RWPE1 (cell line): ENCODE measurements around the gene GBF1.
A peak's percentile ranks its signal among the peaks of the same experiment; 100 is the strongest.

Source experiments
- CTCF ChIA-PET: fragments of 350-600 bp; sonication (Branson Sonifier 250); formaldehyde crosslinking; extraction: SDS; loops from one replicate; lab custom pipeline; 2021; lab: Yijun Ruan, JAX
- POLR2A ChIA-PET: fragments of 400-600 bp; formaldehyde crosslinking; extraction: SDS; loops from one replicate; lab custom pipeline; 2020; ENCODE audit warnings: antibody characterized with exemption; ENCODE audit not compliant: low non-redundant PET; lab: Yijun Ruan, JAX
- DNase-seq: peaks from one replicate; pipeline ENCODE4 v3.0.0; 2012; ENCODE audit warnings: low spot score
- H3K27ac ChIP-seq: fragments of 450-650 bp; 2 replicates; pipeline ENCODE4 v1.5.1; 2017
- CTCF ChIP-seq: fragments of 450-650 bp; conservative IDR thresholded peaks from 2 replicates; pipeline ENCODE4 v1.5.1; 2017; ENCODE audit warnings: low read depth, mild to moderate bottlenecking

GBF1 gene

DNA sequence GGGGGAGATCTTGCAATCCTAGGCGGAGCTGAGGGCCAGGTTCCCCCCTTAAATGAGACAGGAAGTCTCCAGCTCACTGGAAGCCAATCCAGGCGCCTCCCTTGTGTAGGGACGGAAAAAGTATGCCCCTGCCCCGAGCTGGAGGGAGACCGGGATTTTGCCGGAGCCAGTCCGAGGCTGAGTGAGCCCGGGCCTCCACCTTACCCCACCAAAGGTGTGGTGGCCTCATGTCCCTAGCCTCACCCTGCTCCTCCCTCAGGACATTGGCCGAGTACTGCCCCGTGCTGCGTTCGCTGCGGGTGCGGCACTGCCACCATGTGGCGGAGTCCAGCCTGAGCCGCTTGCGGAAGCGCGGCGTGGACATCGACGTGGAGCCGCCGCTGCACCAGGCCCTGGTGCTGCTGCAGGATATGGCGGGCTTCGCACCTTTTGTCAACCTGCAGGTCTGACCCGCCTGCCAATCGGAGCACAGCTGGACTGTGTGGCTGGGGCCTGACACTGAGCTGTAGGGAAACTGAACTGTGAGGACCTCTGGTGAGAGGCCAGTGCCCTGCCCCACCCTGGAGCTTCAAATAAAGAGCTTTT is 177.3 kb downstream of the GBF1 start:
- ChIA-PET POLR2A (interaction anchor here (2.5 kb wide), 1 partner anchor 28 kb away, joined by 14 read pairs; the partner anchor contains the start of gene NFKB2), CTCF (interaction anchor here (0.5 to 5.7 kb wide), 29 partner anchors 9 to 1861 kb away, joined by 3 to 108 read pairs (median 4); partner anchors contain the start of genes C10orf95, CUEDC2, ELOVL3 and NFKB2)
- peak; percentile 77 for DNase-seq
- peak; percentile 93 for TF ChIP-seq CTCF
- peak overlapping the region; percentile 96 for H3K27ac ChIP-seq

- peak overlapping the region; percentile 96 for H3K27ac ChIP-seq
- no peak for DNase-seq
- CTCF ChIA-PET = interaction anchor here (0.6 to 5.7 kb wide), 23 partner anchors 9 to 263 kb away, joined by 3 to 108 read pairs (median 4); partner anchors contain the start of genes CUEDC2, ELOVL3 and NFKB2
- TF ChIP-seq CTCF = no peak
- POLR2A ChIA-PET = interaction anchor here (0.9 kb wide), 1 partner anchor 9 kb away, joined by 3 read pairs; the partner anchor contains the start of gene CUEDC2
These were observed 178.1 kb downstream of the GBF1 start for GRCh38 chr10:102423372-102423968.

GRCh38 chr10:102424145-102424544 is 178.8 kb downstream of the GBF1 start:
- ChIA-PET POLR2A (interaction anchor here (0.5 kb wide), 1 partner anchor 28 kb away, joined by 3 read pairs; the partner anchor contains the start of gene NFKB2), CTCF (interaction anchor here (0.6 to 5.7 kb wide), 6 partner anchors 22 to 835 kb away, joined by 3 to 108 read pairs (median 6); partner anchors contain the start of genes ELOVL3 and NFKB2)
- TF ChIP-seq CTCF = no peak
- DNase-seq = no peak
- H3K27ac ChIP-seq = peak overlapping the region; percentile 96

GRCh38 chr10:102424916-102425315 is 179.6 kb downstream of the GBF1 start:
- CTCF ChIA-PET = interaction anchor here (0.6 to 5.7 kb wide), 5 partner anchors 28 to 835 kb away, joined by 3 to 108 read pairs (median 5); partner anchors contain the start of genes ELOVL3 and NFKB2

DNA sequence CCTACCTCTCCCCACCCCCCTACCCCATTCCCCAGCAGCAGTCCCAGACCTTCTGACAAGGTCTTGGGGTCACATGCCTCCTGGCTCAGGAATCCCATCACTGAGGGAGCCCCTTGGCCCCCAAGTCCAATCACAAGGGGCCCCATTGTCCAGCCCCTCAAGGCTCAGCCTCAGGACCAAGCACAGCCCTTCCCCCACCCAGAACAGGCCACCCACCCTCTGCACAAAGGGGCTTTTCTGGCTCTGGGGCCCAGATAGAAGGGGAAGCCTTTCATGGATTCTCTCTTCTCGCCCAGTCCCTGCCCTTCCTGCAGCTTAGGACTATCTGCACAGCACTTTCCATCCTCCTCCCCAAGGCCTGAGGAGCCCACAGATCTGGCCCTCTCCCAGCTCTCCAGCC is 180.1 kb downstream of the GBF1 start:
- POLR2A ChIA-PET = no interaction called here
- no peak for DNase-seq
- no peak for TF ChIP-seq CTCF
- CTCF ChIA-PET = interaction anchor here (0.6 to 1.5 kb wide), 3 partner anchors 31 to 54 kb away, joined by 3 to 5 read pairs (median 4); no protein-coding TSS in a partner anchor
- H3K27ac ChIP-seq = peak overlapping the region; percentile 96; the same call in 1 of the 2 replicates

More at GRCh38 chr10:102424916-102425315, 179.6 kb downstream of the GBF1 start:
- no peak for DNase-seq
- peak overlapping the region; percentile 96 for H3K27ac ChIP-seq
- POLR2A ChIA-PET = no interaction called here
- TF ChIP-seq CTCF = no peak

DNA sequence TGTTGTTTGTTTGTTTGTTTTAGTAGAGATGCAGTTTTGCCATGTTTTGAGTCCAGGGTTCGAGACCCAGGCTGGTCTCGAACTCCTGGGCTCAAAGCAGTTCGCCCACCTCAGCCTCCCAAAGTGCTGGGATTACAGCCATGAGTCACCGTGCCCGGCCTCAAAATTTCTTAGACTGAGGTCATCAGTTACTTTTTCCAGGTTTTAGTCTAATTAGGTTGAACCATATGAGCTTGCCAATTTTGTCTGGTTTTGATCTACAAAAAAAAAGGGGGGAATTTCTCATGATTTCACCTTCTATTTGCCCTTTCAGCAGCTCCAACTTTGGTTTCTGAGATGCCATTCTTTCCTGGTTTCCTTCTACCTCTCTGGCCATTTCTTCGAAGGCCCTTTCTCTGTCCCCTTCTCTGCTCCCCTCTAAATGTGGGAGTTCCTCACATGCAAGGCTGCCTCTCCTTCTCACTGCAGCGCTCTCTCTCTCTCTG is 181.5 kb downstream of the GBF1 start:
- no peak for DNase-seq
- no peak for TF ChIP-seq CTCF
- CTCF ChIA-PET = no interaction called here
- POLR2A ChIA-PET = no interaction called here
- no peak overlapping the region for H3K27ac ChIP-seq
